ENCODE data around the gene BRINP3.

DNA sequence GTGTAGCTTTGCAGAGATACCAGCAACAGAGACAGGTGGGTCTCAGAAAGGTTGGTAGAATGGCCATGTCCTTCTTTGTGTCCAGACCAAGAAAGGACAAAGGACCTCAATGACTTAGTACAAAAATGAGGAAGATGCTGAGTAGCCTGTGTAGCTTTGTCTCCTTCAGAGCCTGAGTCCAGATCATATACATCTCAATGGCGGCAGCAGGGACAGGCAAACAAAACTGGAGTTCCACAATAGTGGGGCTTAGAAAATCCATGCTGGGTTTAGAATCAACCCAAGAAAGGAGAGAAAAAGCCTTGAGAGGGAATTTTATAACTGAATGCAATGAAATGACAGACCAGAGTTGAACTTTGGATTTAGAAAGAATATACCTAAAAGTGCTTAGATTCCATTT lies 339.0 kb downstream of the BRINP3 start:
- TF ChIP-seq, protein P1, sequence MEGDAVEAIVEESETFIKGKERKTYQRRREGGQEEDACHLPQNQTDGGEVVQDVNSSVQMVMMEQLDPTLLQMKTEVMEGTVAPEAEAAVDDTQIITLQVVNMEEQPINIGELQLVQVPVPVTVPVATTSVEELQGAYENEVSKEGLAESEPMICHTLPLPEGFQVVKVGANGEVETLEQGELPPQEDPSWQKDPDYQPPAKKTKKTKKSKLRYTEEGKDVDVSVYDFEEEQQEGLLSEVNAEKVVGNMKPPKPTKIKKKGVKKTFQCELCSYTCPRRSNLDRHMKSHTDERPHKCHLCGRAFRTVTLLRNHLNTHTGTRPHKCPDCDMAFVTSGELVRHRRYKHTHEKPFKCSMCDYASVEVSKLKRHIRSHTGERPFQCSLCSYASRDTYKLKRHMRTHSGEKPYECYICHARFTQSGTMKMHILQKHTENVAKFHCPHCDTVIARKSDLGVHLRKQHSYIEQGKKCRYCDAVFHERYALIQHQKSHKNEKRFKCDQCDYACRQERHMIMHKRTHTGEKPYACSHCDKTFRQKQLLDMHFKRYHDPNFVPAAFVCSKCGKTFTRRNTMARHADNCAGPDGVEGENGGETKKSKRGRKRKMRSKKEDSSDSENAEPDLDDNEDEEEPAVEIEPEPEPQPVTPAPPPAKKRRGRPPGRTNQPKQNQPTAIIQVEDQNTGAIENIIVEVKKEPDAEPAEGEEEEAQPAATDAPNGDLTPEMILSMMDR (IDR thresholded peaks at IDR 0.05) = no peak
- TF ChIP-seq EP300 (IDR thresholded peaks at IDR 0.05) (no peak), POLR2AphosphoS5 (IDR thresholded peaks at IDR 0.05) (no peak), POLR2A (IDR thresholded peaks at IDR 0.05; ENCODE audit: low read depth) (no peak)

All from esophagus muscularis mucosa (tissue), 4 donors.